GM12891 (cell line): Measurements from ENCODE around the gene ALDH3A2.

ENCODE experiments used
- POLR2A ChIP-seq: IDR thresholded peaks from 2 replicates; pipeline ENCODE4 v1.6.1; 2011; ENCODE audit warnings: low read depth, low read length, control low read depth
- POLR2AphosphoS5 ChIP-seq: IDR thresholded peaks from 2 replicates; pipeline ENCODE4 v1.6.1; 2011; ENCODE audit warnings: low read depth, low read length, control low read depth
- SPI1 ChIP-seq: IDR thresholded peaks from 2 replicates; pipeline ENCODE4 v1.6.1; 2011; ENCODE audit warnings: low read depth, low read length, control low read depth
- TAF1 ChIP-seq: IDR thresholded peaks from 2 replicates; pipeline ENCODE4 v1.6.1; 2011; ENCODE audit warnings: low read depth, low read length, control low read depth

DNA sequence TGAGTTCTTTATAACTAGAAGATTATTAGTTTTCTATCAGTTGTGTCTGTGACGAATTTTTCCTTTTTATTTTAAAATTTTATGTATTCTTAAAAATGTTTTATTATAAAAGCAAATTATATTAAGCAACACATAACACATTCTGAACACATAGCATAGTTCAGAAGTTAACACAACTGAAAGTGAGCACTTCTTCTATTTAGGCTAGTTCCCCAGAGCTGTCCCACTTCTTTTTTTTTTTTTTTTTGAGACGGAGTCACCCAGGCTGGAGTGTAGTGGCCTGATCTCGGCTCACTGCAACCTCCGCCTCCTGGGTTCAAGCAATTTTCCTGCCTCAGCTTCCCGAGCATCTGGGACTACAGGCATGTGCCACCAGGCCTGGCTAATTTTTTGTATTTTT is 37.7 kb upstream of the ALDH3A2 start:
- no peak for TF ChIP-seq POLR2AphosphoS5
- TF ChIP-seq POLR2A: no peak
- TF ChIP-seq SPI1: peak; percentile 81
- no peak for TF ChIP-seq TAF1
